ENCODE measurements around the gene ANK2.

GRCh38 chr4:113311047-113311446, 261.6 kb downstream of the ANK2 start:
- TF ChIP-seq CTCF (IDR thresholded peaks at IDR 0.05 in 8 of 11, conservative IDR thresholded peaks at IDR 0.05 in 3 of 11) (no peak), POLR2AphosphoS5 (IDR thresholded peaks at IDR 0.05) (no peak)
